Measurements from ENCODE around the gene CAVIN4.
A peak's percentile ranks its signal among the peaks of the same experiment; 100 is the strongest.

CAVIN4 gene, protein sequence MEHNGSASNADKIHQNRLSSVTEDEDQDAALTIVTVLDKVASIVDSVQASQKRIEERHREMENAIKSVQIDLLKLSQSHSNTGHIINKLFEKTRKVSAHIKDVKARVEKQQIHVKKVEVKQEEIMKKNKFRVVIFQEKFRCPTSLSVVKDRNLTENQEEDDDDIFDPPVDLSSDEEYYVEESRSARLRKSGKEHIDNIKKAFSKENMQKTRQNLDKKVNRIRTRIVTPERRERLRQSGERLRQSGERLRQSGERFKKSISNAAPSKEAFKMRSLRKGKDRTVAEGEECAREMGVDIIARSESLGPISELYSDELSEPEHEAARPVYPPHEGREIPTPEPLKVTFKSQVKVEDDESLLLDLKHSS

DNA sequence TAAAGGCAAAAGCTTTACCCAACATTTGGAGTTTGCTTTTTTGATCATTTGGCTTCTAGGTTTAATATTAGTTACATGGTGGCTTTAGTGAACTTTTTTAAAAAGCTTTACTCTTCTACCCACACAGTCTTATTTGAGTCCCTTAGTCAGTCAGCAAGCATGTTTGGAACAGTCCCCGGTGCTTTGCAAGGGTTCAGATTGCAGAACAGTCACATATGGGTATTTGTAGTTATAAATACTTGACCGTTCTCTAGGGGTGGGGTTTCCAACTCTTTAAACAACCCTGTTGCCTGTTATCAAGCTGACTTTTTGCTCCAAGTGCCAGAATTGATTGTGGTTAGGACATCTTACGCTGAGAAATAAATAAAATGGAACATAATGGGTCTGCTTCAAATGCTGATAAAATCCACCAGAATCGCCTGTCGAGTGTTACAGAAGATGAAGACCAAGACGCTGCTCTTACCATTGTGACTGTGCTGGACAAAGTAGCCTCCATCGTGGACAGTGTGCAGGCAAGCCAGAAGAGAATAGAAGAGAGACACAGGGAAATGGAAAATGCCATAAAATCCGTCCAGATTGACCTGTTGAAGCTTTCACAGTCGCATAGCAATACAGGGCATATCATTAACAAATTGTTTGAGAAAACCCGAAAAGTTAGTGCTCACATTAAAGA is at the start of gene CAVIN4:
Gene CAVIN4, plus strand, starts transcription at position 304 of the 673 bp plus-strand sequence. Its CDS starts 65 bp downstream, at position 369.
- no peak for DNase-seq

DNA sequence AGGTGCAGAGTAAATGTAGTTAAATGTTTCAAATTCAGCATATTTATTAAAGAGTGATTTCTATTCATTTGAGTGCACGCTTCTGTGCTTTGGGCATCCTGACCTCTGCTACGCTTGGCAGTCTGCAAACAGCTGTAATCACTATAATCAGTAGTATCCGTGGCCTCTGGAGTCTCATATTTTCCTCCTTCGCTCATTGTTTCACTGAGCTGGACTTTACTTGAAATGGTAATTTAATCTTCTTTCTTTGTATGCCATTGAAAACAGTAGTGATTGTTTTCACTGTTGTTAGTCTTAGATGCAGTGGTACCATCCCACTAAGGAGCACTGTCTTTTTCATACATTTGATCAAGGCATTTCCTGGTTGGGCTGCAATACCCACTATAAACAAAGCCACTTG is 43.5 kb upstream of the CAVIN4 start:
- DNase-seq: no peak

DNA sequence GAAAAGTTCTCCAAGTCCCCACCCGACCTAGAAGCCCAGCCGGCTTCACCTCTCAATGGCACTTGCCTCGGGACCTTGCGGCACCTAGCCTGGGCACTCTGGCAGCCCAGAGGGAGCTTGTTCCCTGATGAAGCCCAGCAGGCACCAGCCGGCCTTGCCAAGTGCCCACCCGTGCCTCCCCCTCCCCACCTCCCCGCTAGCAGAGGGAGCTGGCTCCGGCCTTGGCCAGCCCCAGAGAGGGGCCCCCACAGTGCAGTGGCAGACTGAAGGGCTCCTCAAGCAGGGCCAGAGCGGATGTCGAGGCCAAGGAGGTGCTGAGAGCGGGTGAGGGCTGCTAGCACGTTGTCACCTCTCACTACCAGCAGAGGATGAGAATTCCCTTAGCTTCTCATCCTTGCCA is 37.6 kb upstream of the CAVIN4 start:
- DNase-seq: no peak

DNA sequence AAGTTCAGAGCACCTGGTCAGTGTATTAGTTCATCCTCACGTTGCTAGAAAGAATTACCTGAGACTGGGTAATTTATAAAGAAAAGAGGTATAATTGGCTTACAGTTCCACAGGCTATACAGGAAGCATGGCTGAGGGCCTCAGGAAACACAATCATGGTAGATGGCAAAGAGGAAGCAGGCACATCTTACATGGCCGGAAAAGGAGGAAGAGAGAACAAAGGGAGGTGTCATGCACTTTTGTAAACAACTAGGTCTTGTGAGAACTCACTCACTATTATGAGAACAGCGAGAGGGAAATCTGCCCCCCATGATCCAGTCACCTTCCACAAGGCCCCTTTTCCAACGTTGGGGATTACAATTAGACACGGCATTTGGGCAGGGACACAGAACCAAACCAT is 28.8 kb upstream of the CAVIN4 start:
- DNase-seq: no peak

DNA sequence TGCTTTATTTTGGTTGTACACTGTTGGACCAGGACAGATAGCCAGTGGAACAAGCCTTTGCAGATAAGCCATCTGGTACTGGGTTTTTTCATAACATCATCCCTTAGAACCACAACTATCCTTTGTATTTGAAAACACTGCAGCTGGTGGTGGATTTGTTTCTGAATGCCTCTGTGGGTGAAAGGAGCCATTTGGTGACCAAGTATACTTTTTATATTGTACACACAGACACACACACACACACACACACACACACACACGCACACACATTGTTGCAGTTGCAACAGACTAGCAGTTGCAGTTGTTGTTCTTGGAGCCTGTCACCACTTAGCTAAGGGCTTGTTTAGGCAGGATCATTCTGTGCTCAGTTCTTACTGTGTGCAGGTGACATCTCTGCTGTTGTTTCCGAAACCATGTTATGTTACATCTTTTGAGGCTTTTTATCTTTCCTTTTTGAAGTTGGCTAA is 22.9 kb upstream of the CAVIN4 start:
- no peak for DNase-seq

DNA sequence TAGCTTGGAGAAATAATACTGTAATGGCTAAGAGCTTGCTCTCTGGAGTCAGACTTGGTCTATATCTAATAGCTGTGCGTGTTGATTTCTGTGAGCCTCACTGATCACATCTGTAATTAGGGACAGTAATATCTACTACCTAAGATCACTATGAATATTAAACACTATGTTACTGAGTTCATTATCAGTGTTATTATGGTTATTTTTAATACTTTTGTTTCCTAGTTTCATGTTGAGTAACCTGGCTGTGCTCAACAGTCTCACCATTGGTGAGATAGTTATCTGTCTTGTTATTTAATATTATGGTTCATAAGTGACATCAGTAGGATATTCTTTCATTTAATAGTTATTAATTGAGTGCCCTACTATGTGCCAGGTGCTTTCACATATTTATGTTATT is 22.4 kb upstream of the CAVIN4 start:
- DNase-seq: no peak

DNA sequence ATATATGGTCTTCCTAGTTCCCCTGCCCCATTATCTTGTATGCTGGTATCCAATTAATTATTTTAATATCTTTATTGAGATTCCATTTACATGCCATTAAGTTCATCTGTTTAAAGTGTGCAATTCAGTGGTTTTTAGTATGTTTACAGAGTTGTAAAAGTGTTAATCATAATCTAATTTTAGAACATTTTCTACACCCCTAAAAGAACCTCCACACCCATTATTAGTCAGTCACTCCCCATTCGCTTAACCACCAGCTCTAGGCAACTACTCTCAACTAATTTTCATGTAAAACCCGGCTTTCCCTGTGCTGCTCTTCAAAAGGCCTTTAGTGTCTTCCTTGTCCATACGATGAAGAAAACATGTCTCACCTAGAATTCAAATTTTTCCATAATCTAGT is 20.8 kb upstream of the CAVIN4 start:
- DNase-seq: no peak

DNA sequence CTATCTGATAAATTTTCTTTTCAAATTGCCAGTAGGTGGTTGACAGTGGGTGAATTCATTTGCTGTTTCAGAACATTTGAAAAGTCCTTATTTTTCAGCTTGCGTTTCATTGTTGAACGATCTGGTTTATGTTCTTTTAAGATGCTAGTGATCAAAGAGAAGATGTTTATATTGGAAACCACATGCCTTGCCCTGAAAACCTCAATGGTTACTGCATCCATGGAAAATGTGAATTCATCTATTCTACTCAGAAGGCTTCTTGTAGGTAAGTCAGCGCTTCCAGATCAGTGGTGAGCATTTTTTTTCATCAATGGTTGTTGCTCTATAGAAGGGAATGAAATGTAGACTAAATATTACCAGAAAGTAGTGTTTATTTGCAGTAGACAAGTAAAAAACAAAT is 16.6 kb upstream of the CAVIN4 start:
- DNase-seq: no peak

DNA sequence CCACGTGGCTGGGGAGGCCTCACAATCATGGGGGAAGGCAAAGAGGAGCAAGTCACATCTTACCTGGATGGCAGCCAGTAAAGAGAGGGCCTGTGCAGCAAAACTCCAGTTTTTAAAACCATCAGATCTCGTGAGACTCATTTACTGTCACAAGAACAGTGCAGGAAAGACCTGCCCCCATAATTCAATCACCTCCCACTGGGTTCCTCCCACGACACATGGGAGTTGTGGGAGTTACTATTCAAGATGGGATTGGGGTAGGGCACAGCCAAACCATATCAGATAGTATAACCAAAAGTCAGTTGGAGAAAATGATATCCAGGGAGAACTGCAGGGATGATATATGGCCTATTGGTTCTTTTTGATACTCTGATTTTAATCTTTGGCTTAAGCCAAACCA is 10.0 kb upstream of the CAVIN4 start:
- DNase-seq: no peak

DNA sequence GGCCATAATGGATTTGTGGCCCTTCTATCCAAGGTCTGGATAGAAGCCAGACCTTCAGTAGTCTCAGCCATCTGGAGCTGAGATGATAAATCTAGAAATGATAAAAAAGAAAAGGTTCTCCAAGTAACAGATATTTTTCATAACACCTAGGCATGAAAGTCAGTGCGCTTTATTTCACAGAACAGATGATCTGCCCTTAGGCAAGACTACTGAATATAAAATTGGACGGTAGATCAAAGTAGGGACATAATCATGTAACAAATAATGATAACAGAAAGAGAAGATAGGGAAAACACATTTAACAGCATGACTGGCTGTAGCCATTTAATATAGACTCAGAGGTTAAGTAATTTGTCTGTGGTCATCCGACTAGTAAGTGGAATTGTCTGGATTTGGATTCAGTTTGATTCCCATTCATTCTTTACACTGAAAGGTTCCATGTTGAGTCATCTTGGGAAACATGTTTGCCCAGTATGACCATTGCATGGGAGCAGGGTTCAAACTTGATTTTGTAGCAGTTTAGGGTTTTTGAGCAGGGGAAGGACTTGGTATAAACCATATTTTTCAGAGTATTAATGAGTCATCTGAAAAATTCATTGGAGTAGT is 4.1 kb upstream of the CAVIN4 start:
- peak; percentile 52 for DNase-seq

DNA sequence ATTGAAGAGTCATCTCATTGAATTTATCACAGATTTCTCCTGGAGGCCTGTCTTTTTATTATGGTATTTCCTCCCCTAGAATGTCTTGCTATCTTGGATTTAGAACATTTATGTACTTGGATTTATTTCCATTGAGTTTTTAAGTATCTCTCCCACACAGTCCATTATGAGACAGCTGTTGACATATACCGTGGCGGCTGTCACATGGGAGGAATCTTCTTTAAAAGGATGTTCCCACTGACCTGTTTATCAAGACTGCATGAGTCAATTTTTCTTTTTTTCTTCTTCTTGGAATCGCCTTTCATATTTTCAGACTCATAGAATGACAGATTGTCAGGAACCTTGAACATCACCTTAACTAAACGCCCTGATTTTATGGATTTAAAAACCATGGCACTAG is 2.9 kb upstream of the CAVIN4 start:
- DNase-seq: no peak

DNA sequence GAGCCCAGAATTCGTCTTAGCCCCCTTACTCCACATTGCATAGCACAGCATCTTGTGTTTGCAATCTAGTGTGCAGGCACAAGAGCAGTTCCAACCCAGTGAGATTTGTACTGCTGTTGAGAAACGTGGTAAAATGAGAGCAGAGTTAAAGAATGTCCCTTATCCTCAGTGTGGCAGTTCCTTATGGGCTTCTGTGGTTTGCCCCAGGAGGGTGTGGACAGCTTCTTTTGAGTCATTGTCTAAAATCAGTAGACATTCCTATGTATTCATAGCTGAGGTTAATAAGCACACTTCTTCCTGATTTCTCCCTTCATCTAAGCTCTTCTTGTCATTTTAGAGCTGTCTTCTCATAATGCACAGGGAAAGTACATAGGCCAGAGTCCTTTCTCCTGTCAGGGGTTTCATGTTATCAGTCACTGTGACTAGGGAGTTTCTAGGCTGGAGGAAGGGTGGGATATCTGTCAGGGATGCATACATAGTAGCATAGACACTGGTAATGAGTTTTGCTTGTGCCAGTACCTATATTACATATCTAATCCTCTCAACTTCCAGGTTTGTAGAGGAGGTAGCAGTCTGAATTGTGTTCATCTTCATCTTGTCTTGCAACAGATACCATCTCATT is 2.0 kb upstream of the CAVIN4 start:
- no peak for DNase-seq

DNA sequence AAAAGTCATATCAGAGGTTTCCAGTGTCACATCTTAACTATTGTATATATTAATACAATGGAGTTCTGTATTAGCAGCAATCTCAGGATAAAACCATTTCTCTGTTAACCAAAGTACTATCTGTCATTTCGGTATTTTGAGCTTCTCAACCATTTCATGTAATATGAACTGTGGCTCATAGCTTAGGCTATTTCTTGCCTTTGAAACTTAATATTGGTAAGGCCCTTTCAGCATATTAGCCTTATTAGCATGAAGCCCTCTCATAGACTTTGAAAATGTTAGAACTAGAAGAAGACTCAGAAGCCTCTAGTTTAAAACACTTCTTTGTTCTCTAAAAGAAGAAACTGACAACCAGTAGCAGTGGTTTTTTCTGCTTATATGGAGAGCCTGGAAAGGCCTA is 731 bp downstream of the CAVIN4 start:
- no peak for DNase-seq

DNA sequence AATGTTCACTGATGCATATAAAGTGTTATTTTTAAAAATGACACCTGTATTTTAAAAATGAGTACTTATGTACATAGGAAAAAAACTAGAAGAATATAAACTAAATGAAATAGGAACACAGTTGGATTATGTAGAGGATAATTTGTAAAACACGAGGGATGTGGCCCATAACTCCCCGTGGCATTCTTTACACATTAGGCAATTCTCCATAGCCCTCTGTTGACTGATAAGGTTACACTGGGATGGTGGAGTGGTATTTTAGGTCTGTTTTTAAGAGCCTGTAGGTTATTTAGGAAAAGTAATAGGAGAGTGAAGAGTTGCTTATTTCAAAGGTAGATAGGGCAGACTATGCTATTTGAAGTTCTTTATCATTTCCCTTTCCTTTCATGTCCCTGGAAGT is 1.8 kb downstream of the CAVIN4 start:
- DNase-seq: no peak

DNA sequence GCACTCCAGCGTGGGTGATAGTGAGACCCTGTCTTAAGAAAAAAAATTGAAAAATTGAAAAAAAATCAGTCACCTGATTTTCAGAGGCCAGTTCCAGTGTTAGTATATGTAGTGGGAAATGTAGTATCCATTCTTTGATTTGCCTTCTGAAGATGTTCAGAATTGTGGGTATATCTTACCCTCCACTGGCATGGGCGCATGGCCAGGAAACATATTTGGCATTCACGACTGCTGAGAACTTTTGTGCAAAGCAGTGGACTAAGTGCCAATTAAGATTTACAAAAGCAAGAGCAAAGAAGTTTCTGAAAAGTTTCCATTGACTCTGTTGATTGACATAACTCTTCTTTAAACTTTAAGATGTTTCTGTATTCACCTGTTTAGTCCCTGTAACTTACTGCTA is 2.4 kb downstream of the CAVIN4 start:
- DNase-seq: no peak

DNA sequence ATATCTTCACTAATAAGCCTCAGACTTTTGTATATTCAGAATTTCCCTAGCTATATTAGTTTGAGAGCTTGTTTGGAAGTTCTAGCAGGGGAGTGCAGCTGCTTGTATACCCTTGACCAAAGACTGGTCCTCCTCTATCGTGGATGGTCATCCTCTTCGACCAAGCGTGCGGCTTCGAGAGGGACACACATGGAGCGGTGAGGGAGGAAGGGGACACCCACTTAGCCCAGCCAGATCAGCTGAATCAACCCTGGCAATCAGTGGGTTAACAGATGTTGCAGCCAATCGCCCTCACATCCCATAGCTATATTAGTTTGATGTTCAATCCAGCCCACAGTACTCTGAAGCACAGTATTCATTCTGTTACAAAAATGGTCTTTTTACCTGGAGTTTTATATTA is 3.2 kb downstream of the CAVIN4 start:
- no peak for DNase-seq

DNA sequence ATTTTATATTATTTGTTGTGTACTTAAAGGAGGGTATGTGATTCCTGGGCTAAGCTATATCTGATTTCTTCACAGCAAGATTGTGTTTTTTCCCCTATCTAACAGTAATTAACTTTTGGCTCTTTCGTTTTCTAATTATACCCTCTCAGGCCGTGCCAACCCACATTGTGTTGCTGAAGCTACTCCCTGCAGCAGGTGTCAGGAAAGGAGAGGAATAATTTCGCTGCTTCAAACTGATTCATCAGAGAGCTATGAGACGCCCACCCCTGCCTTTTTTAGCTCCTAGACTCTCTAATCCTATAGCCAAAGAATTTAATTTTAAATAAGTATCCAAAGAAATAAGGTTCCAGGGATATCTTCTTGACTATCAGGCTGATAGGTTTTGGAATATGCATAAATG is 3.8 kb downstream of the CAVIN4 start:
- no peak for DNase-seq

DNA sequence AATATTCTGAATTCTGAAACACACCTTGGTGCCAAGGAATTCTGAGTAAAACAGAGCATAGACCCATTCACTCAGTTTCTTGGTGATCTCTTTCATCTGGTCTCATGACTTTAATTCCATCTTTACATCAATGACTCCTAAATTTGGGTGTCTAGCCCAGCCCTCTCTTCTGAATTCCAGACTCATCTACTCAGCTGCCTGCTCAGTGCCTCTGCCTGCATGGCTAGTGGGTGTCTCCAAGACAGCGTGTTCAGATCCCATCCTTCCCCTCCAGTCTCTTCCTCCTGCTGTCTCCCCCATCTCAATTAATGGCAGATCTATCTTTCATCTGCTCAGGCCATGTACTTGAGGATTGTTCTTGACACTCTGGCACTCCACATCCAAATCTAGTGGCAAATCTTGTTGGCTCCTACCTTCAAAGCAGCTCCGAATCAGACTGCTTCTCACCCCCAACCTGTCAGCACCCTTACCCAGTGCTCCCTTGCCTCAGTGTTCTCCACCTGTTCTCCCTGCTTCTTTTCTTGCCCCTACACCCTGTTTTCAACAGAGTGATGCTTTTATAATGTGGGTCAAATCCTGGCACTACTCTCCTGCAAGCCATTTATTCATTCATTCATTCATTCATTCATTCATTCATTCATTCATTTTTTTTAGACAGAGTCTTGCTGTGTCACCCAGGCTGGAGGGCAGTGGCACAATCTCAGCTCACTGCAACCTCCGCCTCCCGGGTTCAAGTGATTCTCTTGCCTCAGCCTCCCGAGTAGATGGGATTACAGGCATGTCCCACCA is 5.3 kb downstream of the CAVIN4 start:
- DNase-seq: no peak

DNA sequence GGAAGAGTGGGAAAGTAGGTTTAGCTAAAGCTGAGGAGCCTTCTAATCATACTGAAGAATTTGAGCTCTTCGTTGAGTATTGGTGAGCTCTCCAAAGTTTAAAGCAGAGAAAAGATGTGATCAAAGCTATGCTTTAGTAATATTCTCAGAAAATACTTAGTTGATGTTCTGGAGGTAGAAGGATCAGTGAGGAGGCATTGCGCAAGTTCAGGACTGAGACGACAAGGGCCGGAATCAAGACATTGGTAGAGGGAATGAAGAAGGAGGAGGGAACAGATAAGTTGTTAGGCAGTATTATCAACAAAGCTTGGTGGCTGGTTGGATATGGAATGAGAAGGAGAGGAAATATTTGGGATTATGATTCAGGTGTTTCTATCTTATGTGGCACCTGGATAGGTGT is 7.1 kb downstream of the CAVIN4 start:
- no peak for DNase-seq

DNA sequence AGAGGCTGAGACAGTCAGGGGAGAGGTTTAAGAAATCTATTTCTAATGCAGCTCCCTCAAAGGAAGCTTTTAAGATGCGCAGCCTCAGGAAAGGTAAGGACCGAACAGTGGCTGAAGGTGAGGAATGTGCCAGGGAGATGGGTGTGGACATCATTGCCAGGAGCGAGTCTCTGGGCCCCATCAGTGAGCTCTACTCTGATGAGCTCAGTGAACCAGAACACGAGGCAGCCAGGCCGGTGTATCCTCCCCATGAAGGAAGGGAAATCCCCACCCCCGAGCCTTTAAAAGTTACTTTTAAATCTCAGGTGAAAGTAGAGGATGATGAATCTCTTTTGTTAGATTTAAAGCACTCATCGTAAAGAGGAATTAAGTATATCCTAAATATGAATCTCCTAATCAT is 8.2 kb downstream of the CAVIN4 start:
- no peak for DNase-seq

DNA sequence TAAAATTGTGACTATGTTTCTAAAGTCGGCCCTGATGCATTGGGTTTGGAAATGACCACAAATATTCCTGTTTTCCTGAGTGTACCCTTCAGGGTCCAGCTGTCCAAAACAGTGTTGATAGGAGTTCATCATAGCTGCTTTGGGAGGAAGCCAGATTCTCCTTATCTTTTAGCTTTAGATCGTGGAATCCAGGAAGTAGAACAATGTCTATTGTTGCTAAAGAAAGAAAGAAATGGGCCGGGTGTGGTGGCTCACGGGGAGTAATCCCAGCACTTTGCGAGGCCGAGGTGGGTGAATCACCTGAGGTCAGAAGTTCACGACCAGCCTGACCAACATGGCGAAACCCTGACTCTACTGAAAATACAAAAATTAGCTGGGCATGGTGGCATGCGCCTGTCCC is 9.5 kb downstream of the CAVIN4 start:
- no peak for DNase-seq

DNA sequence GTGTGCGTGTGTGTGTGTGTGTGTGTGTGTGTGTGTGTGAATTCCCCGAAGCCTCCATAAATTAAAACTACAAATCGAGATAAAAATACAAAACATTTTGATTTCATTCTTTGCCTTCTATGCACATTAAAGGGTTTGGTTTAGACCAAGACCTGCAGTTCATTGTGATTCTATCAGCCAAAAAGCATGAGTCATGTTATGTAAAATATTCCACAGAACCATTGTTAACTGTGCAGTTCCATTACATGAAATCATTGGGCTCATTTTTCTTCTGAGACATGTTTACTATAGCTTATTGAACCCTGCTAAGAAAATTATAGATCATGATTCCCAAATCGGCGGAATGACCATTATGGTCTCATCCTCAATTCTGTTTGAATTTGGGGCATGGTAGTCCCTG is 11.7 kb downstream of the CAVIN4 start:
- no peak for DNase-seq

DNA sequence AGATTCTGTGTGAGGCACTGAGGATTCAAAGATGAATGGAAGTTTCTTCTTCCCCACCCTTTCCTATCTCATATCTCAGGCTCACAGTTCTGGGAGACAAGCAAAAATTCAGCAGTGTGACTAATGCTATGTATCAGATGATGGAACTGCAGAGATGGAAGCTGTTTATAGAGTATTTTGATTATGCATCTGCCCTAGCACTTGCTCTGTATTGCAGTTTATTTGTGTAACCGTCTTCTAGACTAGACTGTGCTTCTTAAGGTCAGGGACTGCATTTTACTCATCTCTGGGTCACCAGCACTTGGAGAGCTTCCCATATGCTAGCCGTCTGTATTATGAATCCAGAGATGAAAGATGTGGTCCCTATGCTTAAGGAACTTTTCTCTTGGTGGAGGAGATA is 12.6 kb downstream of the CAVIN4 start:
- no peak for DNase-seq

Measured in NCI-H446 treated with DMSO at 0.1 percent for 48 hours (cell line).